Urinary bladder (tissue), 4 donors: ENCODE measurements around the gene PPARA. TPM values are rescaled to one million over a fixed set of nuclear protein-coding genes. Genes with fewer than 3 reads are reported as not detected.

Experiments
- DNase-seq: peaks from one replicate; pipeline ENCODE4 v3.0.0-alpha.2; 2015; ENCODE audit errors: extremely low spot score
- H3K27ac ChIP-seq: one replicate; pipeline ENCODE4 v1.5.1; 2013; ENCODE audit warnings: low read depth, mild to moderate bottlenecking, moderate library complexity
- H3K36me3 ChIP-seq: one replicate; pipeline ENCODE4 v1.6.1; 2013; ENCODE audit warnings: mild to moderate bottlenecking, moderate library complexity; ENCODE audit not compliant: insufficient read depth
- H3K4me1 ChIP-seq: one replicate; pipeline ENCODE4 v1.6.1; 2013; ENCODE audit warnings: mild to moderate bottlenecking, moderate library complexity; ENCODE audit not compliant: insufficient read depth
- H3K4me3 ChIP-seq: one replicate; pipeline ENCODE4 v1.5.1; 2013; ENCODE audit warnings: low read depth, low read length
- WGBS: extraction: QIAGEN DNeasy Blood & Tissue Kit; methylation state at CpG from one replicate; pipeline ENCODE4 v1.1.7; 2013; 5-methylcytosine and 5-hydroxymethylcytosine counted together
- polyA plus RNA-seq: library from polyadenylated mRNA; stranded (reverse); fragments of 200-250 nt; gene quantifications from one replicate; pipeline ENCODE4 v1.2.3, GENCODE V29; 2013
- total RNA-seq: library from RNA; depleted of rRNA; stranded (reverse); fragments of >200 nt; gene quantifications from one replicate; pipeline ENCODE4 v1.2.3, GENCODE V29; 2014
- donor health status: healthy with polysubstance abuse.
- donor health status: healthy.

The PPARA gene
- total and polyA plus RNA-seq, 2 donors = 12.5 to 22.8 TPM

- 93% methylated on average over 10 of the region's 10 CpGs for WGBS
- Histone ChIP-seq H3K36me3 (no peaks in the 10 kb centered on the region), H3K4me3 (no peak overlapping the region), H3K27ac (no peak overlapping the region), H3K4me1 (no peaks in the 10 kb centered on the region)
- DNase-seq = no peak
These were observed 32.8 kb upstream of the PPARA start for GRCh38 chr22:46117206-46118199.

- H3K4me1 ChIP-seq = no peaks in the 10 kb centered on the region
- no peak for DNase-seq
- no peak overlapping the region for H3K27ac ChIP-seq
- H3K4me3 ChIP-seq = no peak overlapping the region
- H3K36me3 ChIP-seq = no peaks in the 10 kb centered on the region
- 56% methylated on average over 12 of the region's 12 CpGs for WGBS
These were observed 31.1 kb upstream of the PPARA start for GRCh38 chr22:46119093-46119728.

- H3K36me3 ChIP-seq = no peaks in the 10 kb centered on the region
- H3K4me3 ChIP-seq = no peak overlapping the region
- no peaks in the 10 kb centered on the region for H3K4me1 ChIP-seq
- WGBS = 48% methylated on average over 23 of the region's 23 CpGs
- no peak overlapping the region for H3K27ac ChIP-seq
- DNase-seq = no peak
These were observed 30.5 kb upstream of the PPARA start for GRCh38 chr22:46119729-46120419.

GRCh38 chr22:46120420-46120737 is 29.9 kb upstream of the PPARA start:
- H3K36me3 ChIP-seq = no peaks in the 10 kb centered on the region
- DNase-seq = no peak
- H3K4me1 ChIP-seq = no peaks in the 10 kb centered on the region
- H3K4me3 ChIP-seq = no peak overlapping the region
- WGBS = 73% methylated on average over 7 of the region's 7 CpGs
- H3K27ac ChIP-seq = no peak overlapping the region

GRCh38 chr22:46121079-46121478 is 29.2 kb upstream of the PPARA start:
- no peaks in the 10 kb centered on the region for H3K4me1 ChIP-seq
- H3K4me3 ChIP-seq = no peak overlapping the region
- no peaks in the 10 kb centered on the region for H3K36me3 ChIP-seq
- no peak overlapping the region for H3K27ac ChIP-seq
- no peak for DNase-seq
- 89% methylated on average over 6 of the region's 6 CpGs for WGBS

- H3K27ac ChIP-seq = no peak overlapping the region
- WGBS = 85% methylated on average over 11 of the region's 11 CpGs
- DNase-seq = no peak
- H3K4me3 ChIP-seq = no peak overlapping the region
- H3K36me3 ChIP-seq = no peaks in the 10 kb centered on the region
- no peaks in the 10 kb centered on the region for H3K4me1 ChIP-seq
These were observed 28.6 kb upstream of the PPARA start for GRCh38 chr22:46121523-46122287.

GRCh38 chr22:46122511-46122971 is 27.8 kb upstream of the PPARA start:
- H3K4me1 ChIP-seq = no peaks in the 10 kb centered on the region
- H3K4me3 ChIP-seq = no peak overlapping the region
- H3K27ac ChIP-seq = no peak overlapping the region
- no peaks in the 10 kb centered on the region for H3K36me3 ChIP-seq
- DNase-seq = no peak
- 14% methylated on average over 24 of the region's 24 CpGs for WGBS

GRCh38 chr22:46122980-46123693 is 27.2 kb upstream of the PPARA start:
- Histone ChIP-seq H3K4me3 (no peak overlapping the region), H3K36me3 (no peaks in the 10 kb centered on the region), H3K4me1 (no peaks in the 10 kb centered on the region), H3K27ac (no peak overlapping the region)
- WGBS = 80% methylated on average over 19 of the region's 19 CpGs
- no peak for DNase-seq

GRCh38 chr22:46123694-46124382 is 26.5 kb upstream of the PPARA start:
- no peak for DNase-seq
- WGBS = 89% methylated on average over 15 of the region's 15 CpGs
- H3K4me3 ChIP-seq = no peak overlapping the region
- H3K27ac ChIP-seq = no peak overlapping the region
- H3K4me1 ChIP-seq = no peaks in the 10 kb centered on the region
- no peaks in the 10 kb centered on the region for H3K36me3 ChIP-seq

- Histone ChIP-seq H3K4me3 (no peak overlapping the region), H3K36me3 (no peaks in the 10 kb centered on the region), H3K27ac (no peak overlapping the region), H3K4me1 (no peaks in the 10 kb centered on the region)
- DNase-seq = no peak
- WGBS = 94% methylated on average over 12 of the region's 12 CpGs
These were observed 25.8 kb upstream of the PPARA start for GRCh38 chr22:46124383-46125144.

- DNase-seq = no peak
- Histone ChIP-seq H3K4me1 (no peaks in the 10 kb centered on the region), H3K36me3 (no peaks in the 10 kb centered on the region), H3K27ac (no peak overlapping the region), H3K4me3 (no peak overlapping the region)
- 81% methylated on average over 7 of the region's 7 CpGs for WGBS
These were observed 25.0 kb upstream of the PPARA start for GRCh38 chr22:46125311-46125710.
